ENCODE results near the gene MRPL12. TPM values are rescaled to one million over a fixed set of nuclear protein-coding genes. Genes with fewer than 3 reads are reported as not detected.

The MRPL12 gene
- total RNA-seq, 1 donor from 2014 or later: 58.5 TPM

DNA sequence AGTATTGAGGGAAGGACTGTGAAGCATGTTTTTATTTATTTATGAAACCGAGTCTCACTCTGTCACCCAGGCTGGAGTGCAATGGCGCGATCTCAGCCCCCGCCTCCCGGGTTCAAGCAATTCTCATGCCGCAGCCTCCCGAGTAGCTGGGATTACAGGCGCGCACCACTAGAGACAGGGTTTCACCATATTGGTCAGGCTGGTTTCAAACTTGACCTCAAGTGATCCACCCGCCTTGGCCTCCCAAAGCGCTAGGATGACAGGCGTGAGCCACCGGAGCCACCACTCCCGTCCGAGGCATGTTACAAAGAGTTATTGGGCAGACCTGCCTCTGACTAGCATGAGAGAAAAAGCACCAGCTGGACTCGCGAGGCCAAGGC lies 3.1 kb downstream of the MRPL12 start:
- Mint-ChIP-seq H3K27ac (ENCODE audit: unreplicated experiment) (peak overlapping the region; percentile 18), H3K27me3 (ENCODE audit: unreplicated experiment) (peaks cover 15% of the 10 kb centered on the region), H3K4me1 (ENCODE audit: unreplicated experiment) (peaks cover 21% of the 10 kb centered on the region), H3K9me3 (ENCODE audit: unreplicated experiment) (no peaks in the 10 kb centered on the region), H3K36me3 (ENCODE audit: low read depth, unreplicated experiment) (peaks cover 21% of the 10 kb centered on the region), H3K4me3 (ENCODE audit: unreplicated experiment) (peak overlapping the region; percentile 69)
- TF ChIP-seq, protein P1, sequence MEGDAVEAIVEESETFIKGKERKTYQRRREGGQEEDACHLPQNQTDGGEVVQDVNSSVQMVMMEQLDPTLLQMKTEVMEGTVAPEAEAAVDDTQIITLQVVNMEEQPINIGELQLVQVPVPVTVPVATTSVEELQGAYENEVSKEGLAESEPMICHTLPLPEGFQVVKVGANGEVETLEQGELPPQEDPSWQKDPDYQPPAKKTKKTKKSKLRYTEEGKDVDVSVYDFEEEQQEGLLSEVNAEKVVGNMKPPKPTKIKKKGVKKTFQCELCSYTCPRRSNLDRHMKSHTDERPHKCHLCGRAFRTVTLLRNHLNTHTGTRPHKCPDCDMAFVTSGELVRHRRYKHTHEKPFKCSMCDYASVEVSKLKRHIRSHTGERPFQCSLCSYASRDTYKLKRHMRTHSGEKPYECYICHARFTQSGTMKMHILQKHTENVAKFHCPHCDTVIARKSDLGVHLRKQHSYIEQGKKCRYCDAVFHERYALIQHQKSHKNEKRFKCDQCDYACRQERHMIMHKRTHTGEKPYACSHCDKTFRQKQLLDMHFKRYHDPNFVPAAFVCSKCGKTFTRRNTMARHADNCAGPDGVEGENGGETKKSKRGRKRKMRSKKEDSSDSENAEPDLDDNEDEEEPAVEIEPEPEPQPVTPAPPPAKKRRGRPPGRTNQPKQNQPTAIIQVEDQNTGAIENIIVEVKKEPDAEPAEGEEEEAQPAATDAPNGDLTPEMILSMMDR (IDR thresholded peaks at IDR 0.05; ENCODE audit: unreplicated experiment): no peak
- no peak for DNase-seq (ENCODE audit: low spot score)

DNA sequence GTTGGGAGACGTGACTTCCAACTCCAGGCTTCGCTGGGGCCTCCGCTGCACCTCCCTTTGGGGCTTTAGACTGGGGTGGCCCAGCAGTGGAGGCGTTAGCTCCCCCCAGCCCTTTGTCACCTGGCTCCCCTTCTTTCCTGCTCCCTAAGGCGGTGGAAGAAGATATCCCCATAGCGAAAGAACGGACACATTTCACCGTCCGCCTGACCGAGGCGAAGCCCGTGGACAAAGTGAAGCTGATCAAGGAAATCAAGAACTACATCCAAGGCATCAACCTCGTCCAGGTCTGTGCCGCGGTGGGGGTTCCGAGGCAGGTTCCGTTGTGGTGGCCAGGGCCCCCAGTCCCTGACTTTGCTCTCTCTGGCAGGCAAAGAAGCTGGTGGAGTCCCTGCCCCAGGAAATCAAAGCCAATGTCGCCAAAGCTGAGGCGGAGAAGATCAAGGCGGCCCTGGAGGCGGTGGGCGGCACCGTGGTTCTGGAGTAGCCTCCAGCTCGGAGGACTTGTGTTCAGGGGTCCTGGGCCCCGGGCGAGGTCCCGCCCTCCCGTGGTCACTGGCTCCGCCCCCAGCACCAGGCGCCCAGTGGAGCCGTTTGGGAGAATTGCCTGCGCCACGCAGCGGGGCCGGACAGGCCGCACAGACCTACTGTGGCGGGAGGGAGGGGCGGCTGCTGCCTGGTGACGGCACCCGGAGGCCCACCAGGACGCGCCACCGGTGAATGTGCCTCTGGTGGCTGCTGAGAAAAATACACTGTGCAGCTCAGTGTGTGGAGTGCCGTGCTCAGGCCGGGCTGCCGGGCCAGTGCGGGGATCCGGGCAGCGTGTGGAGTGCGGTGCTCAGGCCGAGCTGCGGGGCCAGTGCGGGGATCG lies 3.8 kb downstream of the MRPL12 start:
- TF ChIP-seq, protein P1 (IDR thresholded peaks at IDR 0.05; ENCODE audit: unreplicated experiment): no peak
- DNase-seq (ENCODE audit: low spot score): no peak
- peaks cover 21% of the 10 kb centered on the region for H3K36me3 Mint-ChIP-seq (ENCODE audit: low read depth, unreplicated experiment)
- H3K4me3 Mint-ChIP-seq (ENCODE audit: unreplicated experiment): peak overlapping the region; percentile 47
- no peak overlapping the region for H3K27ac Mint-ChIP-seq (ENCODE audit: unreplicated experiment)
- H3K4me1 Mint-ChIP-seq (ENCODE audit: unreplicated experiment): peaks cover 21% of the 10 kb centered on the region
- no peaks in the 10 kb centered on the region for H3K9me3 Mint-ChIP-seq (ENCODE audit: unreplicated experiment)
- H3K27me3 Mint-ChIP-seq (ENCODE audit: unreplicated experiment): peaks cover 15% of the 10 kb centered on the region

DNA sequence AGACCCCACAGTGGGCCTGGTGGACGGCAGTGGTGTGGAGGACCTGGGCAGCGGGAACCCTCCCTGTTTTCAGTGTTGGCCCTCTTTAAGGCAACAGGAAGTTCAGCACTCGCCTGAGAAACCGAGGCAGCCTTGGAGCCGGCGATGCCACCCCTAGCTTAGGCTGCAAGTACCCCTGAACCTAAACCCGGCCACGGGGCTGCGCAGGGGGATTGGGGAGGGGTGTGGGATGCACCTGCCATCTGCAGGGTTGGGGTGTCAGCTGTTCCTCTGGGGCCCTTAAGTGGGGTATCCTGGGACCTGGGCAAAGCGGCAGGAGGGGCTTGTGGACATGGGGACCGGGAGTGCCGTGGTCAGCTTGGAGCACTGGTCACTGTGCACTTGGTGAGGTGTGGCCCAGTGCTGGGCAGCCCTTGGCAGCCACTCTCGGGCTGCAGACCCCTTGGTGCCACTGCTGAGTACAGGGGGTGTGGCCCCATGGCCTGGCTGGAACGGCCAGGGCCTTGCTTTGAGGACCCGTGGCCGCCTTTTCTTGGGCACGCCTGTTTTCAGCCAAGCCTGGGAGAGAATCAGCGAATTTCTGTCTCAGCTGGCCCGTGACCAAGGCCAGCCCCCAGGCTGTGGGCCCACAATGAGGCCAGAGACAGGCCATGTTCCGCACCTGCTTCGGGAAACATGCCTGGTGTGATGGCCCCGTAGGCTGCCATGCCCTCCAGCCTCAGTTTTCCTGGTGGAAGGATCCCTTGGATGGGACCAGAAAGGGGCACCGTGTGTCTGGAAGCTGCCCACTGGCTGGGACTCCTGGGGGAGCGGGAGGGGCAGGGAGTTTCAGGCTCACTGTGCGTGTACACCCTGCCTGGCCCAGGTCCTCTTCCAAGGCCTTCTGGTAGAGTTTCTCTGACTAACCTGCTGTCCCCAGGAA lies 4.8 kb downstream of the MRPL12 start:
- peaks cover 21% of the 10 kb centered on the region for H3K4me1 Mint-ChIP-seq (ENCODE audit: unreplicated experiment)
- H3K27me3 Mint-ChIP-seq (ENCODE audit: unreplicated experiment): peaks cover 15% of the 10 kb centered on the region
- peaks cover 21% of the 10 kb centered on the region for H3K36me3 Mint-ChIP-seq (ENCODE audit: low read depth, unreplicated experiment)
- TF ChIP-seq, protein P1 (IDR thresholded peaks at IDR 0.05; ENCODE audit: unreplicated experiment): no peak
- H3K4me3 Mint-ChIP-seq (ENCODE audit: unreplicated experiment): no peak overlapping the region
- DNase-seq (ENCODE audit: low spot score): no peak
- H3K27ac Mint-ChIP-seq (ENCODE audit: unreplicated experiment): no peak overlapping the region
- no peaks in the 10 kb centered on the region for H3K9me3 Mint-ChIP-seq (ENCODE audit: unreplicated experiment)

DNA sequence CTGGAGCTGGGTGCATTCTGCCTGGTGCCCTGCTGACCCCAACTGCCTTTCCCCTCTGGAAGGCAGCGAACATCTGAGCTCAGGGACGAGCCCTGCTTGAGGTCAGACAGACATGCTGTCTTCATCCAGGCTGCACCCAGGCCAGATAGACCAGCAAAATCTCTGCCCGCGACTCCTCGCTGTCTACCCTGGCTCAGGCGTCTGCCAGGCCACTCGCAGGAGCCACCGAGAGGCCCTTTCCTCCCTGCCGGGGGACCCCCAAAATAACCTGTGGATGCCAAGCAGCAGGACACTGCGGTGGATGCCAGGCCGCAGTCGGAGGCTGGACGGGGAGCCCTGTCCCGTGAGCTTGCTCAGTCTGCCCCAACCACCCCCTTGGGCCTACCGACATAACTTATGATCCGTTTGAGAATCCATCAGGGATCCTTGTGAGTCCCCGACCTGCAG lies 5.6 kb downstream of the MRPL12 start:
- H3K9me3 Mint-ChIP-seq (ENCODE audit: unreplicated experiment): no peaks in the 10 kb centered on the region
- peaks cover 15% of the 10 kb centered on the region for H3K27me3 Mint-ChIP-seq (ENCODE audit: unreplicated experiment)
- peak overlapping the region; percentile 76 for H3K4me3 Mint-ChIP-seq (ENCODE audit: unreplicated experiment)
- no peak for DNase-seq (ENCODE audit: low spot score)
- TF ChIP-seq, protein P1 (IDR thresholded peaks at IDR 0.05; ENCODE audit: unreplicated experiment): no peak
- no peak overlapping the region for H3K27ac Mint-ChIP-seq (ENCODE audit: unreplicated experiment)
- peaks cover 21% of the 10 kb centered on the region for H3K4me1 Mint-ChIP-seq (ENCODE audit: unreplicated experiment)
- H3K36me3 Mint-ChIP-seq (ENCODE audit: low read depth, unreplicated experiment): peaks cover 21% of the 10 kb centered on the region

Data from endothelial cell (in vitro differentiated cells).